Thymus (tissue), 11 donors: ENCODE measurements around the gene PTPN4. TPM values are rescaled to one million over a fixed set of nuclear protein-coding genes. Genes with fewer than 3 reads are reported as not detected.

Source experiments
- DNase-seq, 9 donors: peaks; one replicate each; pipeline ENCODE4 v3.0.0-alpha.2; 2013; ENCODE audit warnings: low spot score in 9 of 9, low read depth in 6 of 9, missing footprints in 1 of 9
- H3K27ac ChIP-seq, 2 donors: one replicate each; pipeline ENCODE4 v1.5.1; 2013; ENCODE audit warnings: control low read depth in 1 of 2, low read depth in 1 of 2, low read length in 1 of 2, mild to moderate bottlenecking in 1 of 2, moderate library complexity in 1 of 2
- H3K27me3 ChIP-seq, 2 donors: one replicate each; pipeline ENCODE4 v1.5.1; 2013; ENCODE audit warnings: low read length in 1 of 2; ENCODE audit not compliant: control insufficient read depth in 2 of 2, insufficient read depth in 1 of 2
- H3K36me3 ChIP-seq, 2 donors: one replicate each; pipeline ENCODE4 v1.5.1; 2013; ENCODE audit warnings: low read length in 1 of 2, mild to moderate bottlenecking in 1 of 2, moderate library complexity in 1 of 2; ENCODE audit not compliant: control insufficient read depth in 2 of 2, insufficient read depth in 2 of 2
- H3K4me1 ChIP-seq, 2 donors: one replicate each; pipeline ENCODE4 v1.5.1; 2013; ENCODE audit warnings: low read length in 2 of 2; ENCODE audit not compliant: control insufficient read depth in 2 of 2, insufficient read depth in 2 of 2
- H3K4me3 ChIP-seq, 2 donors: one replicate each; pipeline ENCODE4 v1.5.1; 2013; ENCODE audit warnings: low read length in 2 of 2, control low read depth in 1 of 2, mild to moderate bottlenecking in 1 of 2
- H3K9me3 ChIP-seq, 2 donors: one replicate each; pipeline ENCODE4 v1.5.1; 2013; ENCODE audit warnings: low read length in 1 of 2, mild to moderate bottlenecking in 1 of 2; ENCODE audit not compliant: control insufficient read depth in 2 of 2, insufficient read depth in 1 of 2
- WGBS: extraction: QIAGEN DNeasy Blood & Tissue Kit; methylation state at CpG from one replicate; pipeline ENCODE4 v1.1.7; 2013; 5-methylcytosine and 5-hydroxymethylcytosine counted together
- polyA plus RNA-seq: library from polyadenylated mRNA; stranded (reverse); fragments of 200-250 nt; gene quantifications from one replicate; pipeline ENCODE4 v1.2.3, GENCODE V29; 2013
- total RNA-seq: library from RNA; stranded (reverse); fragments of 120-200 nt; gene quantifications from one replicate; pipeline ENCODE4 v1.2.4, GENCODE V29; 2013
- donor health status: healthy.

Gene PTPN4
- total and polyA plus RNA-seq, 2 donors = 11.9 to 53.0 TPM

GRCh38 chr2:119941981-119942513 lies 182.3 kb downstream of the PTPN4 start:
- Histone ChIP-seq H3K4me1 (no peaks in the 10 kb centered on the region), H3K4me3 (no peak overlapping the region), H3K27ac (no peak overlapping the region), H3K9me3 (peaks cover 0 to 3% of the 10 kb centered on the region in 2 donors), H3K36me3 (peaks cover 6 to 16% of the 10 kb centered on the region in 2 donors), H3K27me3 (no peaks in the 10 kb centered on the region)
- DNase-seq = no peak
- 98% methylated on average over 3 of the region's 3 CpGs for WGBS

GRCh38 chr2:119943058-119943457 lies 183.3 kb downstream of the PTPN4 start:
- Histone ChIP-seq H3K4me1 (no peaks in the 10 kb centered on the region), H3K36me3 (peaks cover 7 to 19% of the 10 kb centered on the region in 2 donors), H3K27ac (no peak overlapping the region), H3K27me3 (no peaks in the 10 kb centered on the region), H3K4me3 (no peak overlapping the region), H3K9me3 (peaks cover 0 to 3% of the 10 kb centered on the region in 2 donors)
- DNase-seq = no peak

GRCh38 chr2:119947535-119947934 lies 187.8 kb downstream of the PTPN4 start:
- Histone ChIP-seq H3K36me3 (peaks cover 7 to 24% of the 10 kb centered on the region in 2 donors), H3K9me3 (no peaks in the 10 kb centered on the region), H3K4me3 (no peak overlapping the region), H3K4me1 (no peaks in the 10 kb centered on the region), H3K27me3 (no peaks in the 10 kb centered on the region), H3K27ac (no peak overlapping the region)
- DNase-seq = no peak
- WGBS = 97% methylated on average over 1 of the region's 1 CpG

GRCh38 chr2:119950966-119951365 lies 191.2 kb downstream of the PTPN4 start:
- no peak for DNase-seq
- 94% methylated on average over 2 of the region's 2 CpGs for WGBS
- H3K36me3 ChIP-seq = peaks cover 7 to 31% of the 10 kb centered on the region in 2 donors
- no peaks in the 10 kb centered on the region for H3K4me1 ChIP-seq
- H3K9me3 ChIP-seq = no peaks in the 10 kb centered on the region
- H3K27me3 ChIP-seq = no peaks in the 10 kb centered on the region
- no peak overlapping the region for H3K27ac ChIP-seq
- no peak overlapping the region for H3K4me3 ChIP-seq

- H3K4me1 ChIP-seq = no peaks in the 10 kb centered on the region
- H3K27ac ChIP-seq = no peak overlapping the region
- H3K36me3 ChIP-seq = peaks cover 8 to 41% of the 10 kb centered on the region in 2 donors
- H3K4me3 ChIP-seq = no peak overlapping the region
- no peaks in the 10 kb centered on the region for H3K27me3 ChIP-seq
- no peaks in the 10 kb centered on the region for H3K9me3 ChIP-seq
- no peak for DNase-seq
Observed at GRCh38 chr2:119958670-119959268, 199.0 kb downstream of the PTPN4 start.

- WGBS = 95% methylated on average over 2 of the region's 2 CpGs
- DNase-seq = no peak
- Histone ChIP-seq H3K27me3 (no peaks in the 10 kb centered on the region), H3K9me3 (no peaks in the 10 kb centered on the region), H3K27ac (no peak overlapping the region), H3K4me1 (no peaks in the 10 kb centered on the region), H3K4me3 (no peak overlapping the region), H3K36me3 (peaks cover 15 to 43% of the 10 kb centered on the region in 2 donors)
Observed at GRCh38 chr2:119960821-119961220, 201.1 kb downstream of the PTPN4 start.

- DNase-seq = no peak
- no peaks in the 10 kb centered on the region for H3K9me3 ChIP-seq
- no peak overlapping the region for H3K4me3 ChIP-seq
- peaks cover 0 to 6% of the 10 kb centered on the region in 2 donors for H3K36me3 ChIP-seq
- H3K4me1 ChIP-seq = no peaks in the 10 kb centered on the region
- H3K27me3 ChIP-seq = no peaks in the 10 kb centered on the region
- no peak overlapping the region for H3K27ac ChIP-seq
Observed at GRCh38 chr2:119981896-119982295, 222.2 kb downstream of the PTPN4 start.

- WGBS = 96% methylated on average over 2 of the region's 2 CpGs
- DNase-seq = no peak
- H3K4me3 ChIP-seq = no peak overlapping the region
Observed at GRCh38 chr2:119982506-119982905, 222.8 kb downstream of the PTPN4 start.

GRCh38 chr2:119983108-119983507 lies 223.4 kb downstream of the PTPN4 start:
- no peaks in the 10 kb centered on the region for H3K36me3 ChIP-seq
- H3K27ac ChIP-seq = no peak overlapping the region
- no peaks in the 10 kb centered on the region for H3K27me3 ChIP-seq
- H3K4me3 ChIP-seq = no peak overlapping the region
- no peaks in the 10 kb centered on the region for H3K4me1 ChIP-seq
- 97% methylated on average over 3 of the region's 3 CpGs for WGBS
- DNase-seq = no peak
- H3K9me3 ChIP-seq = no peaks in the 10 kb centered on the region

More at GRCh38 chr2:119982506-119982905, 222.8 kb downstream of the PTPN4 start:
- H3K9me3 ChIP-seq = no peaks in the 10 kb centered on the region
- H3K27me3 ChIP-seq = no peaks in the 10 kb centered on the region
- no peaks in the 10 kb centered on the region for H3K4me1 ChIP-seq
- H3K36me3 ChIP-seq = peaks cover 0 to 2% of the 10 kb centered on the region in 2 donors
- H3K27ac ChIP-seq = no peak overlapping the region
